GM12873 (cell line): Measurements from ENCODE around the gene CDC73.

Experiments used
- CTCF ChIP-seq: IDR thresholded peaks from 2 replicates; pipeline ENCODE4 v1.5.1; 2012; ENCODE audit warnings: low read depth, mild to moderate bottlenecking, moderate library complexity, low read length, control low read depth; ENCODE audit not compliant: insufficient read depth; ENCODE audit errors: missing control alignments

Gene CDC73

DNA sequence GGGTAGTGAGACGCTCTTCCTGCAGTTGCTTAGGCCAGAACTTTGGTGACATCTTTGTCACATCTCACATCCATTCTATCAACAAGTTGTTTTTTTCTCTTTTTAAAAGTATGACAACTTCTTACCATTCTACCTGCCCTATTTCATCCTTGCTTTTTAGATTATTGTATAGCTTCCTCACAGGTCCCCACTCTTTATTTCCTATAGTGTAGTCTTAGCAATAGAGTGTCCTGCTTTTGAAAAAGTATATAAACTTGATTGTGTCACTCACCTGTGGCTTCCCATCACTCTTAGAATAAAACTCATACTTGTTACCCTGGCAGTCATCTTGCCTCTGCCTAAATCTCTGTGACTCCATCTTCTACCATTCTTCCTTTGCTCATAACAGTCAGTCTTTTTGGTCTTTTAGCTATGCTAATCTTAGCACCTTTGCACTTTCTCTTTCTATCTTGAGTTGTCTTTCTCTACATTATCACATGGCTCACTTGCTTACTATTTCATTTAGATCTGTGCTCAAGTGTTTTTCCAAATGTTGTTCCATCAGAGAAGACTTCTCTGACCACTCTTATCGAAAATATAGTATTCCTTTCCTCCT is 9.5 kb downstream of the CDC73 start:
- TF ChIP-seq CTCF, result no peak

- TF ChIP-seq CTCF, result no peak
These were observed 18.4 kb downstream of the CDC73 start for GRCh38 chr1:193140254-193140653.

DNA sequence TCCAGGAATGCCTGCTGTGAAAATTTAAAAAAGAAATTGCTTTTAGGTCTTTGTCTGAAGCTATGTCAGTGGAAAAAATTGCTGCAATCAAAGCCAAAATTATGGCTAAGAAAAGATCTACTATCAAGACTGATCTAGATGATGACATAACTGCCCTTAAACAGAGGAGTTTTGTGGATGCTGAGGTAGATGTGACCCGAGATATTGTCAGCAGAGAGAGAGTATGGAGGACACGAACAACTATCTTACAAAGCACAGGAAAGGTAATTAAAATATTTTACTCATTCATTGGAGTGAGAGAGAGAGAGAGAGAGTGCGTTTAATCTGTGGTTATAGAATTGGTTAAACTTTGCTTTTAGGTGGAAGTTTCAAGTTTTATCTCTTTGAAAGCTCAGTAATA is 20.0 kb downstream of the CDC73 start:
- TF ChIP-seq CTCF, result no peak

- no peak for TF ChIP-seq CTCF
These were observed 20.6 kb downstream of the CDC73 start for GRCh38 chr1:193142409-193142808.

GRCh38 chr1:193143285-193143684 is 21.5 kb downstream of the CDC73 start:
- TF ChIP-seq CTCF, result no peak

DNA sequence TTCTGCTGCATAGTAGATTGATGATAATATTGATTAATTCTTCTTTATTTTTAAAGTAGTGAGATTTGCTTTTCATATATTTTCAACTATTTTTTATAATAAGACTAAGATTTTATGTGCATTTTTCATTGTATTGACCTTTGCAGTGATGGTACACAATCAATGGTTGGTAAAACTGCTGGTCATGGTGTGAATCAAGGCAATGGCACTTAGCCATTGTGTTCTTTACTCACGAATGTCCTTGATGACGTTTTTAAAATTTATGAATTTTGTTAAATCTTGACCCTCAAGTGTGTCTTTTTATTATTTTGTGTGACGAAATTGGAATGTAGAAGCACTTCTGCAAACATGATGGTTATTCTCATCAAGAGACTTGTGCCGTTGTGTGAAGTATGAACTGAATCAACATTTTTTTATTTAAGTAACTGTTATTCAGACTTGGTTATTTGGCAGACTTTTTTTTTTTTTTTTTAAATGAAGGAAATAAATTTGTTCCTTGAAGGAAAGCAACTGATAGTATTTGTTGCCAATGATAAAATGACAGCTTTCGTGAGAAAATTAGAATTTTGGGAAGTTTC is 22.6 kb downstream of the CDC73 start:
- no peak for TF ChIP-seq CTCF

DNA sequence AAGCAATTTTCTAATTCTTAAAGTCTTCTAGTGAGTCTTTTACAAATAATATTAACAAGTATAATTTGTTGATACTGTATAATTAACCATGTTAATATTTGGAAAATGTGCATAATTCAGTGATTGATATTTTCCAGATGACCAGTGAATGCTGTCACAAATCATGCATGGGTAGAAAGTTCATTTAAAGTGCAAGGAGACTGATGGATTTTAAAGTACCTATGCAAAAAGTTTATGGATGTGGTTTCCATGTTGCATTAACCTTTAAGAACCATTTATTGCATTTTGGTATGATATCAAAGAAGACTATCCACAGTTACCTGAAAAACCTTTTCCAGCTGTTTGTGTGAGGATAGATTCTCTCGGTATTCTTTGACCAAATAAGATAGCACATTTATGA is 23.2 kb downstream of the CDC73 start:
- TF ChIP-seq CTCF, result no peak
